ENCODE measurements around the gene CHMP2A. TPM values are rescaled to one million over a fixed set of nuclear protein-coding genes. Genes with fewer than 3 reads are reported as not detected.
A peak's percentile ranks its signal among the peaks of the same experiment; 100 is the strongest.

Gene CHMP2A
- polyA plus RNA-seq, 3 donors from 2014 or later: 210 to 265 (median 231) TPM

GRCh38 chr19:58555369-58555885, 522 bp upstream of the CHMP2A start:
- Mint-ChIP-seq H3K36me3 (peaks cover 11 to 28% (median 15%) of the 10 kb centered on the region in 3 donors), H3K4me3 (peak overlapping the region; percentile 95 to 97 (median 97)), H3K4me1 (peaks cover 61 to 69% of the 10 kb centered on the region in 2 donors), H3K27me3 (ENCODE audit: low read depth in 3 of 3) (peaks cover 19 to 24% (median 22%) of the 10 kb centered on the region in 3 donors), H3K27ac (peak overlapping the region; percentile 97 to 99 (median 98)), H3K9me3 (no peaks in the 10 kb centered on the region)
- no peak for DNase-seq

GRCh38 chr19:58553799-58554493, 959 bp downstream of the CHMP2A start:
- no peaks in the 10 kb centered on the region for H3K9me3 Mint-ChIP-seq
- peaks cover 17 to 22% (median 20%) of the 10 kb centered on the region in 3 donors for H3K27me3 Mint-ChIP-seq (ENCODE audit: low read depth in 3 of 3)
- H3K27ac Mint-ChIP-seq: peak overlapping the region; percentile 97 to 99 (median 98)
- peaks cover 48 to 54% of the 10 kb centered on the region in 2 donors for H3K4me1 Mint-ChIP-seq
- H3K4me3 Mint-ChIP-seq: peak overlapping the region; percentile 94 to 97 (median 97)
- peaks cover 13 to 30% (median 15%) of the 10 kb centered on the region in 3 donors for H3K36me3 Mint-ChIP-seq
- no peak for DNase-seq

GRCh38 chr19:58552655-58553054, 2.2 kb downstream of the CHMP2A start:
- H3K27ac Mint-ChIP-seq: peak overlapping the region; percentile 35 to 82 (median 67)
- H3K27me3 Mint-ChIP-seq (ENCODE audit: low read depth in 3 of 3): peaks cover 13 to 17% (median 14%) of the 10 kb centered on the region in 3 donors
- H3K4me1 Mint-ChIP-seq: peaks cover 46% of the 10 kb centered on the region in 2 donors
- H3K4me3 Mint-ChIP-seq: peak overlapping the region; percentile 21 to 62 (median 33)
- peaks cover 15 to 37% (median 17%) of the 10 kb centered on the region in 3 donors for H3K36me3 Mint-ChIP-seq
- no peak for DNase-seq
- no peaks in the 10 kb centered on the region for H3K9me3 Mint-ChIP-seq

DNA sequence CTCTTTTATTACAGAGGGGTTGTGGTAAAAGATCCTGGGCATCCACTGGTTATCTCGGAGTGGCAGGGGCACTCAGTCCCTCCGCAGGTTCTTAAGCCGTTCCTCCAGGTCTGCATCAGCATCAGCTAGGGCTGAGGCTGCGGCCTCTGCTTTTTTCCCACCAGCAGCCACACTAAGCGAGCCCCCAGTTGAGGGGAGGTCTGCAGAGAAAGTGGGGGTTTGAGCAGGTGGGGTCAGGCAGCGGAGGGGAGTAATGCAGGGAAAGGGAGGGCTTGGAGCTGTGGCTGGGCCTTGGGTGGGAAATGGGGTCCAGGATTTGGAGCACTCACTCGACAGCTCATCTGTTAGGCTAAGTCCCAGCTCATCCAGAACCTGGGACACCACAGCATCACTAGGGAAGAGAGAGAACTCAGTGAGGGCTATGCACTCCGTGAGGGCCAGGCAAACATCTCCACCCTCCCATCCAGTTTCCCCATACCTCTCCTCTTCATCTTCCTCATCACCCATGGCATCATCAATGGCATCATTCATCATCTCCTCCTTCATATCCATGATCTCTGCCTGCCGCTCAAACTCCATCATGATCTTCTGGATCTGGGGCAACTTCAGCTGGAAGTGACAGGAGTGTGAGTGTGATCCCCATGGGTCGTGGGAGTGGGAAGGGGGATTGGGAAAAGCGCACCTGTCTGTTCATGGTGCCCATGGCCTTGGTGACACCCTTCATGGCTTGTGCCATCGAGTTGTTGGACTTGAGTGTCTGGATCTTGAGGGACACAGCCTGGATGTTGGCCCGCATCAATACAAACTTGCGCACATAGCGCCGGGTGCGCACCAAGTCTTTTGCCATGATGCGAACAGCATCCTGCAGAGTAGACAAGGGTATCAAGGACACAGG, 3.1 kb downstream of the CHMP2A start:
- Mint-ChIP-seq H3K9me3 (no peaks in the 10 kb centered on the region), H3K27me3 (ENCODE audit: low read depth in 3 of 3) (peaks cover 10 to 17% (median 14%) of the 10 kb centered on the region in 3 donors), H3K4me3 (peak overlapping the region in 1 of 5 donors; percentile 21), H3K27ac (peak overlapping the region in 4 of 6 donors; percentile 23 to 82 (median 64)), H3K4me1 (peaks cover 40 to 46% of the 10 kb centered on the region in 2 donors), H3K36me3 (peaks cover 15 to 41% (median 17%) of the 10 kb centered on the region in 3 donors)
- DNase-seq: no peak

GRCh38 chr19:58551123-58551497, 3.8 kb downstream of the CHMP2A start:
- Mint-ChIP-seq H3K4me3 (no peak overlapping the region), H3K36me3 (peaks cover 17 to 37% (median 19%) of the 10 kb centered on the region in 3 donors), H3K27ac (peak overlapping the region in 3 of 6 donors; percentile 55 to 74 (median 66)), H3K27me3 (ENCODE audit: low read depth in 3 of 3) (peaks cover 14 to 22% (median 14%) of the 10 kb centered on the region in 3 donors), H3K4me1 (peaks cover 40 to 46% of the 10 kb centered on the region in 2 donors), H3K9me3 (no peaks in the 10 kb centered on the region)
- DNase-seq: no peak

DNA sequence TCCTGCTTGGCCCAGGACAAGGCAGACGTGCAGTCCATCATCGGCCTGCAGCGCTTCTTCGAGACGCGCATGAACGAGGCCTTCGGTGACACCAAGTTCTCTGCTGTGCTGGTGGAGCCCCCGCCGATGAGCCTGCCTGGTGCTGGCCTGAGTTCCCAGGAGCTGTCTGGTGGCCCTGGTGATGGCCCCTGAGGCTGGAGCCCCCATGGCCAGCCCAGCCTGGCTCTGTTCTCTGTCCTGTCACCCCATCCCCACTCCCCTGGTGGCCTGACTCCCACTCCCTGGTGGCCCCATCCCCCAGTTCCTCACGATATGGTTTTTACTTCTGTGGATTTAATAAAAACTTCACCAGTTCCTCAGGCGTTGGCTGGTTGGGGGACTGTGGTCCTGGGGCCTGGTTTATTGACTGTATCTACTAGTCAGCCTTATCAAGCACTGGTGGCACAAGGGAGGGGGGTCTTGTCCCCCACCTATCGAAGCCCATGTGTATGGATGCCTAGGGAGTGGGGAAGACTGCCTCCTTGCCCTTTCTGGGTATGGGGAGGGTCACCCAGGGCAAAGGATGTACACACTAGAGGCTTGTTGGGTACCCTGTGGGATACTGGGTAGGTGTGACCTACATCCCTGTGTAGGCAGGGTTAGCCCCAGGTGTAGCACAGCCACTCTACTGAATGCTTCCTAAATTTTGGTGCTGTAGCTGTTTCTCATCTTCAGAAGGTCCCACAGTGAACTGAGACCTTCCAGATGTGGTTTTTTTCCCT, 4.4 kb downstream of the CHMP2A start:
- no peak for DNase-seq
- H3K9me3 Mint-ChIP-seq: no peaks in the 10 kb centered on the region
- peak overlapping the region in 4 of 6 donors; percentile 50 to 74 (median 60) for H3K27ac Mint-ChIP-seq
- H3K4me3 Mint-ChIP-seq: no peak overlapping the region
- H3K36me3 Mint-ChIP-seq: peaks cover 17 to 38% (median 19%) of the 10 kb centered on the region in 3 donors
- H3K27me3 Mint-ChIP-seq (ENCODE audit: low read depth in 3 of 3): peaks cover 18 to 27% (median 19%) of the 10 kb centered on the region in 3 donors
- H3K4me1 Mint-ChIP-seq: peaks cover 44 to 51% of the 10 kb centered on the region in 2 donors

- peak overlapping the region in 2 of 6 donors; percentile 45 to 64 for H3K27ac Mint-ChIP-seq
- DNase-seq: no peak
- H3K4me1 Mint-ChIP-seq: peaks cover 43 to 50% of the 10 kb centered on the region in 2 donors
- peaks cover 17 to 32% (median 19%) of the 10 kb centered on the region in 3 donors for H3K36me3 Mint-ChIP-seq
- peaks cover 19 to 25% (median 19%) of the 10 kb centered on the region in 3 donors for H3K27me3 Mint-ChIP-seq (ENCODE audit: low read depth in 3 of 3)
- no peak overlapping the region for H3K4me3 Mint-ChIP-seq
- no peaks in the 10 kb centered on the region for H3K9me3 Mint-ChIP-seq
Observed at GRCh38 chr19:58549664-58550361, 5.1 kb downstream of the CHMP2A start.

DNA sequence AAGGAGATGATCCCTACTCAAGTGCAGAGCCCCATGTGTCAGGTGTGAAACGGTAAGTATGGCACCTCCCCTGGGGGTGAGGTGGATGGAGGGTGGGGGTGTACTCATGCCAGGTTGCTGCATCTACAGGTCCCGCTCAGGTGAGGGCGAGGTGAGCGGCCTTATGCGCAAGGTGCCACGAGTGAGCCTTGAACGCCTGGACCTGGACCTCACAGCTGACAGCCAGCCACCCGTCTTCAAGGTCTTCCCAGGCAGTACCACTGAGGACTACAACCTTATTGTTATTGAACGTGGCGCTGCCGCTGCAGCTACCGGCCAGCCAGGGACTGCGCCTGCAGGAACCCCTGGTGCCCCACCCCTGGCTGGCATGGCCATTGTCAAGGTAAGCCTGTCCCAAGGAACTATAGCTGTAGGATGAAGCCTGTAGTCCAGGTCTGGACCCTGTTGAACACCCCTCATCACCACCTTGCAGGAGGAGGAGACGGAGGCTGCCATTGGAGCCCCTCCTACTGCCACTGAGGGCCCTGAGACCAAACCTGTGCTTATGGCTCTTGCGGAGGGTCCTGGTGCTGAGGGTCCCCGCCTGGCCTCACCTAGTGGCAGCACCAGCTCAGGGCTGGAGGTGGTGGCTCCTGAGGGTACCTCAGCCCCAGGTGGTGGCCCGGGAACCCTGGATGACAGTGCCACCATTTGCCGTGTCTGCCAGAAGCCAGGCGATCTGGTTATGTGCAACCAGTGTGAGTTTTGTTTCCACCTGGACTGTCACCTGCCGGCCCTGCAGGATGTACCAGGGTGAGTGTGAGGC, 5.8 kb downstream of the CHMP2A start:
- H3K4me3 Mint-ChIP-seq: no peak overlapping the region

GRCh38 chr19:58547323-58548312, 7.3 kb downstream of the CHMP2A start:
- Mint-ChIP-seq H3K36me3 (peaks cover 14 to 24% (median 15%) of the 10 kb centered on the region in 3 donors), H3K4me3 (peak overlapping the region in 1 of 5 donors; percentile 12), H3K27me3 (ENCODE audit: low read depth in 3 of 3) (peaks cover 26 to 30% (median 26%) of the 10 kb centered on the region in 3 donors), H3K4me1 (peaks cover 34 to 41% of the 10 kb centered on the region in 2 donors), H3K9me3 (no peaks in the 10 kb centered on the region), H3K27ac (peak overlapping the region in 4 of 6 donors; percentile 51 to 65 (median 56))
- no peak for DNase-seq

More for the DNA sequence above, 5.8 kb downstream of the CHMP2A start:
- DNase-seq: no peak
- Mint-ChIP-seq H3K27me3 (ENCODE audit: low read depth in 3 of 3) (peaks cover 20 to 25% (median 22%) of the 10 kb centered on the region in 3 donors), H3K27ac (no peak overlapping the region), H3K4me1 (peaks cover 36 to 45% of the 10 kb centered on the region in 2 donors), H3K9me3 (no peaks in the 10 kb centered on the region), H3K36me3 (peaks cover 17 to 32% (median 19%) of the 10 kb centered on the region in 3 donors)

GRCh38 chr19:58546019-58546530, 8.8 kb downstream of the CHMP2A start:
- H3K4me1 Mint-ChIP-seq: peaks cover 33 to 37% of the 10 kb centered on the region in 2 donors
- DNase-seq: no peak

More at GRCh38 chr19:58546019-58546530, 8.8 kb downstream of the CHMP2A start:
- Mint-ChIP-seq H3K36me3 (peaks cover 6 to 16% (median 6%) of the 10 kb centered on the region in 3 donors), H3K9me3 (no peaks in the 10 kb centered on the region), H3K27me3 (ENCODE audit: low read depth in 3 of 3) (peaks cover 23 to 29% (median 26%) of the 10 kb centered on the region in 3 donors), H3K4me3 (peak overlapping the region; percentile 88 to 92 (median 91)), H3K27ac (peak overlapping the region; percentile 86 to 91 (median 88))

Data from immature natural killer cell (primary cell).